Colon (tissue), 2 donors: ENCODE results near the gene ROBO2.

ENCODE experiments used
- FAIRE-seq: peaks from 2 replicates; lab custom pipeline; 2012; peaks lifted over from hg19 to GRCh38; lab: Jason Lieb, UNC
- donor health status: control.
- donor health status: control.

ROBO2 gene

GRCh38 chr3:77039606-77040171 is at the start of gene ROBO2:
ROBO2 (plus strand) TSS chr3:77040099; CDS start chr3:77040786, 687 bp downstream.
- no peak for FAIRE-seq

- no peak for FAIRE-seq
Observed at GRCh38 chr3:76990606-76991005, 49.3 kb upstream of the ROBO2 start.

- FAIRE-seq: no peak
Observed at GRCh38 chr3:76991165-76991564, 48.7 kb upstream of the ROBO2 start.

- no peak for FAIRE-seq
Observed at GRCh38 chr3:76997733-76998132, 42.2 kb upstream of the ROBO2 start.

GRCh38 chr3:76998555-76998954 is 41.3 kb upstream of the ROBO2 start:
- FAIRE-seq: no peak

GRCh38 chr3:77001062-77001701 is 38.7 kb upstream of the ROBO2 start:
- no peak for FAIRE-seq

- no peak for FAIRE-seq
Observed at GRCh38 chr3:77014226-77014625, 25.7 kb upstream of the ROBO2 start.

- FAIRE-seq: no peak
Observed at GRCh38 chr3:77025471-77025870, 14.4 kb upstream of the ROBO2 start.

GRCh38 chr3:77026904-77027634 is 12.8 kb upstream of the ROBO2 start:
- FAIRE-seq: no peak

GRCh38 chr3:77028005-77028404 is 11.9 kb upstream of the ROBO2 start:
- no peak for FAIRE-seq

- FAIRE-seq: no peak
Observed at GRCh38 chr3:77038468-77038929, 1.4 kb upstream of the ROBO2 start.

- no peak for FAIRE-seq
Observed at GRCh38 chr3:77038930-77039605, 831 bp upstream of the ROBO2 start.

GRCh38 chr3:77040216-77040615 is 317 bp downstream of the ROBO2 start:
- FAIRE-seq: no peak

GRCh38 chr3:77040926-77041722 is 1.2 kb downstream of the ROBO2 start:
- FAIRE-seq: no peak

- FAIRE-seq: no peak
Observed at GRCh38 chr3:77041811-77042210, 1.9 kb downstream of the ROBO2 start.

GRCh38 chr3:77042343-77042742 is 2.4 kb downstream of the ROBO2 start:
- FAIRE-seq: no peak

GRCh38 chr3:77042882-77043281 is 3.0 kb downstream of the ROBO2 start:
- no peak for FAIRE-seq

GRCh38 chr3:77045686-77046085 is 5.8 kb downstream of the ROBO2 start:
- no peak for FAIRE-seq

- FAIRE-seq: no peak
Observed at GRCh38 chr3:77048186-77048585, 8.3 kb downstream of the ROBO2 start.

GRCh38 chr3:77051591-77051990 is 11.7 kb downstream of the ROBO2 start:
- no peak for FAIRE-seq

GRCh38 chr3:77052051-77052501 is 12.2 kb downstream of the ROBO2 start:
- FAIRE-seq: no peak
